Sigmoid colon (tissue), 7 donors: ENCODE measurements around the gene RPS3. TPM values are rescaled to one million over a fixed set of nuclear protein-coding genes. Genes with fewer than 3 reads are reported as not detected.

Experiments used
- DNase-seq: peaks from one replicate; pipeline ENCODE4 v3.0.0-alpha.2; 2019
- H3K27ac ChIP-seq, 4 donors: fragments of 200-600 bp; sonication (generic); one replicate each; pipeline ENCODE4 v1.5.1; 2016 to 2019; ENCODE audit warnings: mild to moderate bottlenecking in 1 of 4
- H3K27me3 ChIP-seq, 3 donors: fragments of 200-600 bp; sonication (generic); one replicate each; pipeline ENCODE4 v1.5.1; 2019; ENCODE audit warnings: mild to moderate bottlenecking in 1 of 3
- H3K36me3 ChIP-seq, 4 donors: fragments of 200-600 bp; sonication (generic); one replicate each; pipeline ENCODE4 v1.5.1; 2016 to 2019
- H3K4me1 ChIP-seq, 4 donors: fragments of 200-600 bp; sonication (generic); one replicate each; pipeline ENCODE4 v1.5.1; 2017 to 2019
- H3K4me3 ChIP-seq, 4 donors: fragments of 200-600 bp; sonication (generic); one replicate each; pipeline ENCODE4 v1.5.1; 2017 to 2019; ENCODE audit warnings: mild to moderate bottlenecking in 2 of 4, moderate library complexity in 1 of 4
- H3K9me3 ChIP-seq, 4 donors: fragments of 200-600 bp in 3 of 4; sonication (generic) in 3 of 4; one replicate each; pipeline versions ENCODE4 v1.5.1 to v1.6.1; 2013 to 2019
- CTCF ChIP-seq, 4 experiments: fragments of 450-650 bp in 3 of 4; fragments of 200-600 bp in 1 of 4; IDR thresholded peaks; one replicate each; pipeline ENCODE4 v1.5.1; 2016 to 2019; ENCODE audit warnings: antibody characterized with exemption in 4 of 4, mild to moderate bottlenecking in 3 of 4, moderate library complexity in 2 of 4
- EP300 ChIP-seq, 4 donors: sonication (generic); formaldehyde crosslinking; IDR thresholded peaks; one replicate each; pipeline ENCODE4 v1.6.1; 2017; ENCODE audit warnings: antibody characterized with exemption in 4 of 4
- POLR2A ChIP-seq, 2 donors: fragments of 450-650 bp; IDR thresholded peaks; one replicate each; pipeline ENCODE4 v1.6.1; 2016; ENCODE audit warnings: antibody characterized with exemption in 2 of 2, mild to moderate bottlenecking in 2 of 2, moderate library complexity in 2 of 2
- POLR2AphosphoS5 ChIP-seq, 4 donors: sonication (generic); formaldehyde crosslinking; IDR thresholded peaks; one replicate each; pipeline ENCODE4 v1.6.1; 2017; ENCODE audit warnings: antibody characterized with exemption in 4 of 4
- WGBS, 2 donors: extraction: QIAGEN DNeasy Blood & Tissue Kit; methylation state at CpG; one replicate each; pipeline ENCODE4 v1.1.7; 2013; 5-methylcytosine and 5-hydroxymethylcytosine counted together
- intact Hi-C: fragments of 100-400 bp; cut with DNase I; formaldehyde crosslinking; loops from one replicate; pipeline ENCODE4 v1.15.1; 2023
- polyA plus RNA-seq, 3 donors: library from polyadenylated mRNA; stranded (reverse); fragments of 200-250 nt; gene quantifications; one replicate each; pipeline ENCODE4 v1.2.3, GENCODE V29; 2013
- total RNA-seq, 4 donors: library from RNA; depleted of rRNA; stranded (reverse); fragments of >200 nt; gene quantifications; one replicate each; pipeline ENCODE4 v1.1.0, GENCODE V29; 2016
- donor health status: healthy with polysubstance abuse.
- donor health status: Bipolar disorder and iron deficiency.
- donor health status: healthy.

Gene RPS3
- total and polyA plus RNA-seq, 7 donors: 967 to 4,083 (median 2,377) TPM

- peaks cover 0 to 17% (median 13%) of the 10 kb centered on the region in 4 donors for H3K4me1 ChIP-seq
- TF ChIP-seq POLR2AphosphoS5 (IDR thresholded peaks at IDR 0.05): no peak
- TF ChIP-seq CTCF (IDR thresholded peaks at IDR 0.05): no peak
- TF ChIP-seq POLR2A (IDR thresholded peaks at IDR 0.05): no peak
- TF ChIP-seq EP300 (IDR thresholded peaks at IDR 0.05): no peak
- H3K9me3 ChIP-seq: peaks cover 0 to under 1% (median 0%) of the 10 kb centered on the region in 4 donors
- DNase-seq: no peak
- no peak overlapping the region for H3K4me3 ChIP-seq
- WGBS, 2 donors: 87 to 95% methylated on average over 1 of the region's 1 CpG
- no peak overlapping the region for H3K27ac ChIP-seq
- peaks cover 0 to 10% (median 0%) of the 10 kb centered on the region in 4 donors for H3K36me3 ChIP-seq
- H3K27me3 ChIP-seq: peaks cover under 1 to 12% (median 11%) of the 10 kb centered on the region in 3 donors
- intact Hi-C loops: no loop called here
Observed at GRCh38 chr11:75424396-75424795, 25.1 kb downstream of the RPS3 start.

GRCh38 chr11:75425422-75425821 is 26.1 kb downstream of the RPS3 start:
- intact Hi-C loops: no loop called here
- Histone ChIP-seq H3K4me1 (peaks cover 0 to 24% (median 19%) of the 10 kb centered on the region in 4 donors), H3K9me3 (peaks cover 0 to 4% (median 0%) of the 10 kb centered on the region in 4 donors), H3K27me3 (peaks cover 6 to 19% (median 18%) of the 10 kb centered on the region in 3 donors), H3K27ac (no peak overlapping the region), H3K36me3 (peaks cover 0 to 10% (median 0%) of the 10 kb centered on the region in 4 donors), H3K4me3 (no peak overlapping the region)
- no peak for DNase-seq
- TF ChIP-seq CTCF (IDR thresholded peaks at IDR 0.05) (no peak), POLR2A (IDR thresholded peaks at IDR 0.05) (no peak), POLR2AphosphoS5 (IDR thresholded peaks at IDR 0.05) (no peak), EP300 (IDR thresholded peaks at IDR 0.05) (no peak)
- 88 to 92% methylated on average over 29 of the region's 29 CpGs for WGBS, 2 donors

GRCh38 chr11:75426720-75427086 is 27.4 kb downstream of the RPS3 start:
- Histone ChIP-seq H3K4me1 (peaks cover 0 to 29% (median 23%) of the 10 kb centered on the region in 4 donors), H3K27me3 (peaks cover 9 to 32% (median 30%) of the 10 kb centered on the region in 3 donors), H3K27ac (no peak overlapping the region), H3K9me3 (peaks cover 0 to 4% (median 0%) of the 10 kb centered on the region in 4 donors), H3K36me3 (peaks cover 0 to 10% (median 0%) of the 10 kb centered on the region in 4 donors), H3K4me3 (no peak overlapping the region)
- DNase-seq: no peak
- intact Hi-C loops: no loop called here
- 91 to 92% methylated on average over 5 of the region's 5 CpGs for WGBS, 2 donors
- no peak for TF ChIP-seq POLR2AphosphoS5 (IDR thresholded peaks at IDR 0.05)
- no peak for TF ChIP-seq POLR2A (IDR thresholded peaks at IDR 0.05)
- TF ChIP-seq CTCF (IDR thresholded peaks at IDR 0.05): no peak
- TF ChIP-seq EP300 (IDR thresholded peaks at IDR 0.05): no peak

GRCh38 chr11:75427181-75427580 is 27.9 kb downstream of the RPS3 start:
- DNase-seq: no peak
- peaks cover 9 to 37% (median 35%) of the 10 kb centered on the region in 3 donors for H3K27me3 ChIP-seq
- H3K4me3 ChIP-seq: no peak overlapping the region
- intact Hi-C loops: no loop called here
- H3K9me3 ChIP-seq: peaks cover 0 to 4% (median 0%) of the 10 kb centered on the region in 4 donors
- peaks cover 0 to 10% (median 0%) of the 10 kb centered on the region in 4 donors for H3K36me3 ChIP-seq
- no peak overlapping the region for H3K27ac ChIP-seq
- no peak for TF ChIP-seq POLR2A (IDR thresholded peaks at IDR 0.05)
- no peak for TF ChIP-seq POLR2AphosphoS5 (IDR thresholded peaks at IDR 0.05)
- no peak for TF ChIP-seq CTCF (IDR thresholded peaks at IDR 0.05)
- TF ChIP-seq EP300 (IDR thresholded peaks at IDR 0.05): no peak
- peaks cover 0 to 29% (median 21%) of the 10 kb centered on the region in 4 donors for H3K4me1 ChIP-seq

- H3K27me3 ChIP-seq: peaks cover 9 to 48% (median 44%) of the 10 kb centered on the region in 3 donors
- peak; percentile 92 for DNase-seq
- no peak for TF ChIP-seq EP300 (IDR thresholded peaks at IDR 0.05)
- peak in 3 of 4 donors; percentile 60 to 71 (median 63) for TF ChIP-seq POLR2AphosphoS5 (IDR thresholded peaks at IDR 0.05)
- TF ChIP-seq POLR2A (IDR thresholded peaks at IDR 0.05): peak; percentile 21 to 36
- peak overlapping the region in 3 of 4 donors; percentile 20 to 60 (median 25) for H3K27ac ChIP-seq
- peaks cover 0 to under 1% (median 0%) of the 10 kb centered on the region in 4 donors for H3K36me3 ChIP-seq
- intact Hi-C loops: no loop called here
- H3K4me1 ChIP-seq: peaks cover 0 to 29% (median 18%) of the 10 kb centered on the region in 4 donors
- H3K9me3 ChIP-seq: peaks cover 0 to 4% (median 0%) of the 10 kb centered on the region in 4 donors
- H3K4me3 ChIP-seq: peak overlapping the region; percentile 21 to 48 (median 42)
- 25 to 42% methylated on average over 32 of the region's 32 CpGs for WGBS, 2 donors
Observed at GRCh38 chr11:75428281-75428724, 29.0 kb downstream of the RPS3 start.
